GM10266 (cell line): ENCODE measurements around the gene DDX18.

ENCODE experiments used
- DNase-seq: peaks from one replicate; pipeline ENCODE4 v3.0.0; 2012; ENCODE audit errors: extremely low spot score
- TF ChIP-seq, protein P1 (sequence below): IDR thresholded peaks from 2 replicates; pipeline ENCODE4 v1.5.1; 2012; ENCODE audit warnings: mild to moderate bottlenecking, low read depth; ENCODE audit not compliant: control insufficient read depth, insufficient read depth; ENCODE audit errors: missing control alignments

Gene DDX18

GRCh38 chr2:117834992-117835391 is 20.5 kb downstream of the DDX18 start:
- no peak for DNase-seq
- TF ChIP-seq, protein P1, sequence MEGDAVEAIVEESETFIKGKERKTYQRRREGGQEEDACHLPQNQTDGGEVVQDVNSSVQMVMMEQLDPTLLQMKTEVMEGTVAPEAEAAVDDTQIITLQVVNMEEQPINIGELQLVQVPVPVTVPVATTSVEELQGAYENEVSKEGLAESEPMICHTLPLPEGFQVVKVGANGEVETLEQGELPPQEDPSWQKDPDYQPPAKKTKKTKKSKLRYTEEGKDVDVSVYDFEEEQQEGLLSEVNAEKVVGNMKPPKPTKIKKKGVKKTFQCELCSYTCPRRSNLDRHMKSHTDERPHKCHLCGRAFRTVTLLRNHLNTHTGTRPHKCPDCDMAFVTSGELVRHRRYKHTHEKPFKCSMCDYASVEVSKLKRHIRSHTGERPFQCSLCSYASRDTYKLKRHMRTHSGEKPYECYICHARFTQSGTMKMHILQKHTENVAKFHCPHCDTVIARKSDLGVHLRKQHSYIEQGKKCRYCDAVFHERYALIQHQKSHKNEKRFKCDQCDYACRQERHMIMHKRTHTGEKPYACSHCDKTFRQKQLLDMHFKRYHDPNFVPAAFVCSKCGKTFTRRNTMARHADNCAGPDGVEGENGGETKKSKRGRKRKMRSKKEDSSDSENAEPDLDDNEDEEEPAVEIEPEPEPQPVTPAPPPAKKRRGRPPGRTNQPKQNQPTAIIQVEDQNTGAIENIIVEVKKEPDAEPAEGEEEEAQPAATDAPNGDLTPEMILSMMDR, result no peak

DNA sequence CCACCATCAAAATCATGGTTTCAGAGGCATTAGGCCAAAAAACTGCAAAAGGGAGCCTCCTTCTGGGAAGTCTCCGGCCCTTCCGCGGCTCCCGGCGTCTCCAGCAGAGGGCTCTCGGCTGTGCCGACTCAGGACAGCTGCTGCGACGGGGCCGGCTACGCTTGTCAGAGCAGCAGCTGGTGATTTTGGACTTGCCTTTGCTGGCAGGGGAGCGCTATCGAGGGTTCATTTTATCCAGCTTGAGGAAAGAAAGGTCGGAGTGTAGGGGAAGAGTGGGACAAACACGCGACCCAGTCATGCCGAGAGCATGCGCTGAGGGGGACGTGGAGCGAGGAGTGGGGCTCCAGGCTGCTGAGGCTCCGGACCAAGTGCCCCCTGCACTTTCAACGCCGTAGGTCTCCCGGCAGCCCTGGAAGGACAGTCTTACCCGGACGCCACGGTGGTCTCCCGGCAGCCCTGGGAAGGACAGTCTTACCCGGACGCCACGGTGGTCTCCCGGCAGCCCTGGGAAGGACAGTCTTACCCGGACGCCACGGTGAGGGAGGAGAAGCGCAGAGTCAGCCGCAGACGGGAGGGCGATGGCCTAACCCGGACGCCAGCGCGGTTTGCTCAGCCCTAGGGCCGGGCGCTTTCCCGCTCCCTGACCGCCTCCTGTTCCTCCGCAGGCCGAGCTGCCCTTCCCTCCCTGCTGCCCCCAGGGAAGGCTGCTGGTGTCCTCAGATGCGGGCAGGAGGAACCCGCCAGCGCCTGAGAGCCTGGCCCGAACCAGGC is 21.7 kb downstream of the DDX18 start:
- TF ChIP-seq, protein P1, result peak; percentile 72
- DNase-seq, result peak; percentile 71

DNA sequence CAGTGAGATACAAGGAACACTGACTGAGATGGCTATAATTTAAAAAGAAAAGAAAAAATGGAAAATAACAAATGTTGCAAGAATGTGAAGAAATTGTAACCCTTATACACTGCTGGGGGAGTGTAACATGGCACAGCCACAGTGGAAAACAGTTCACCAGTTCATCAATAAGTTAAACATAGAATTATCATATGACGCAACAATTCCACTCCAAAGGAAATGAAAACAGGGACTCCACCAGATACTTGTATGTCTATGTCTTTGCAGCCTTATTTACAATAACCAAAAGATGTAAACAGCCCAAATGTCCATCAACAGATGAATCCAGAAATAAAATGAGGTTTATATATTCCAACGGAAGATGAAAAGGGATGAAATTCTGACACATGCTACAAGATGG is 30.8 kb downstream of the DDX18 start:
- TF ChIP-seq, protein P1, result no peak
- DNase-seq, result no peak

DNA sequence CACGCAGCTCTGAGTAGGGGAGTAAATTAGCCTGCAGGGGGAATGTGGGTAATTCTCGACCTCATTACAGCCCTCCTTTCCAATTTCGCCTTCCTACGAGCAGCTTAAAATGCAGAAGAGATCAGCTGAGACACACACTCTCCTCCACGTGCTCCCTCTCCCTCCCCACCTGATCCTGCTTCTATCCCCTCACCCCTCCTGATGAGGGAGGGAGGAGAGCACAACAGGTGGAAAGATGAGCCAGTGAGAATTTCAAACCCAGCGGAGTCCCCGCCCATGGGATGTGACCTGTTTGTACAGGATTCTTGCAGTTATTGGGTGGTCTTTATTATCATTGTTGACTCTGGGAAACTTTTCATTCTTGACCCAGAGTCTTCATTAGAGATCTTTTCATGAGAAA is 35.5 kb downstream of the DDX18 start:
- TF ChIP-seq, protein P1, result no peak
- no peak for DNase-seq

DNA sequence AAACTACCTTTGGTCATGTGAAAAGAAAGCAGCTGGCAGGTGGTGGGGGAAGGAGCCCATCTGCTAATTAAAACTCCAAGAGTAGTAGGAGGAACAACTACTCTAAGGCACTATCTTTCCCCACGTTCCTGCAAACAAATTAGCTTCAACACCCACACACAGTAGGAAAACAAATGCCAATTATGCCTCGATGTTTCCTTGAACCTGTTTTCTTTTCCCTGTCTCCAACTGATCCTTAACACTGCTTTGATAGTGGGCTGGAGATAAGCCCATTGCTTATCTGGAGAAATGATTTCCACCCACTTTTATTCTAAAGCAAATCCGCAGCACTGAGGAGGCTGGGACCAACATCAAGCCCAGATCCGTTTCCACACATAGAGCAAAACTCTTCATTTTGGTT is 36.0 kb downstream of the DDX18 start:
- no peak for DNase-seq
- TF ChIP-seq, protein P1, result no peak

- TF ChIP-seq, protein P1, result no peak
- DNase-seq, result no peak
Measured at GRCh38 chr2:117851969-117852368, 37.5 kb downstream of the DDX18 start.

- TF ChIP-seq, protein P1, result no peak
- no peak for DNase-seq
Measured at GRCh38 chr2:117853316-117853715, 38.8 kb downstream of the DDX18 start.
